ENCODE data around the gene ARHGAP22. TPM values are rescaled to one million over a fixed set of nuclear protein-coding genes. Genes with fewer than 3 reads are reported as not detected.

ARHGAP22 gene
- polyA plus RNA-seq, 1 donor from 2014 or later, result 0.15 TPM

DNA sequence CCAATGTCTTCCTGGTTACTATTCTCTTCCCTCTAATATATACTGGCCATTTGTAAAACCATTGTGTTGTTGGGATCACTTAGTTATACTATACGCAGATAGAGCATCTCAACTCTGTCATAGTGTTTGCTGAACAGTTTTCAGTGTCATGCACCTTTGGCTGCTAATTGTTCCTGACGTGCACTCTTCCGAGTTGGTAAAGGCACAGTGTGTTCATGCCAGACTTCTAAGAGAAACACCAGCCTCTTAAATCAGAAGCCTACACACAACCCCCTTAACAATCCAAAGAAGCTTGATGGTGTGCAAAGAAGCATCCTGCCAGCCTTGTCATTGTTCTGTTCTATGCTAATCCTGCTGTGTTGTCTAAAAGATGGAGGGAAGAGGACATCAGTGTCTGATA lies 167.3 kb downstream of the ARHGAP22 start:
- TF ChIP-seq EP300 (conservative IDR thresholded peaks at IDR 0.05; ENCODE audit: poor library complexity, severe bottlenecking) (no peak), MXI1 (conservative IDR thresholded peaks at IDR 0.05; ENCODE audit: poor library complexity, severe bottlenecking) (no peak), TAF1 (IDR thresholded peaks at IDR 0.05; ENCODE audit: low read depth) (no peak), POLR2AphosphoS5 (IDR thresholded peaks at IDR 0.05) (no peak), EZH2 (IDR thresholded peaks at IDR 0.05; ENCODE audit: borderline replicate concordance, insufficient read depth, low read length, poor library complexity, severe bottlenecking) (no peak), SMC3 (conservative IDR thresholded peaks at IDR 0.05; ENCODE audit: poor library complexity) (no peak), RAD21 (conservative IDR thresholded peaks at IDR 0.05) (no peak)
- TF ChIP-seq, protein P1, sequence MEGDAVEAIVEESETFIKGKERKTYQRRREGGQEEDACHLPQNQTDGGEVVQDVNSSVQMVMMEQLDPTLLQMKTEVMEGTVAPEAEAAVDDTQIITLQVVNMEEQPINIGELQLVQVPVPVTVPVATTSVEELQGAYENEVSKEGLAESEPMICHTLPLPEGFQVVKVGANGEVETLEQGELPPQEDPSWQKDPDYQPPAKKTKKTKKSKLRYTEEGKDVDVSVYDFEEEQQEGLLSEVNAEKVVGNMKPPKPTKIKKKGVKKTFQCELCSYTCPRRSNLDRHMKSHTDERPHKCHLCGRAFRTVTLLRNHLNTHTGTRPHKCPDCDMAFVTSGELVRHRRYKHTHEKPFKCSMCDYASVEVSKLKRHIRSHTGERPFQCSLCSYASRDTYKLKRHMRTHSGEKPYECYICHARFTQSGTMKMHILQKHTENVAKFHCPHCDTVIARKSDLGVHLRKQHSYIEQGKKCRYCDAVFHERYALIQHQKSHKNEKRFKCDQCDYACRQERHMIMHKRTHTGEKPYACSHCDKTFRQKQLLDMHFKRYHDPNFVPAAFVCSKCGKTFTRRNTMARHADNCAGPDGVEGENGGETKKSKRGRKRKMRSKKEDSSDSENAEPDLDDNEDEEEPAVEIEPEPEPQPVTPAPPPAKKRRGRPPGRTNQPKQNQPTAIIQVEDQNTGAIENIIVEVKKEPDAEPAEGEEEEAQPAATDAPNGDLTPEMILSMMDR (IDR thresholded peaks at IDR 0.05; ENCODE audit: poor library complexity, severe bottlenecking), result no peak
- TF ChIP-seq, protein P2, sequence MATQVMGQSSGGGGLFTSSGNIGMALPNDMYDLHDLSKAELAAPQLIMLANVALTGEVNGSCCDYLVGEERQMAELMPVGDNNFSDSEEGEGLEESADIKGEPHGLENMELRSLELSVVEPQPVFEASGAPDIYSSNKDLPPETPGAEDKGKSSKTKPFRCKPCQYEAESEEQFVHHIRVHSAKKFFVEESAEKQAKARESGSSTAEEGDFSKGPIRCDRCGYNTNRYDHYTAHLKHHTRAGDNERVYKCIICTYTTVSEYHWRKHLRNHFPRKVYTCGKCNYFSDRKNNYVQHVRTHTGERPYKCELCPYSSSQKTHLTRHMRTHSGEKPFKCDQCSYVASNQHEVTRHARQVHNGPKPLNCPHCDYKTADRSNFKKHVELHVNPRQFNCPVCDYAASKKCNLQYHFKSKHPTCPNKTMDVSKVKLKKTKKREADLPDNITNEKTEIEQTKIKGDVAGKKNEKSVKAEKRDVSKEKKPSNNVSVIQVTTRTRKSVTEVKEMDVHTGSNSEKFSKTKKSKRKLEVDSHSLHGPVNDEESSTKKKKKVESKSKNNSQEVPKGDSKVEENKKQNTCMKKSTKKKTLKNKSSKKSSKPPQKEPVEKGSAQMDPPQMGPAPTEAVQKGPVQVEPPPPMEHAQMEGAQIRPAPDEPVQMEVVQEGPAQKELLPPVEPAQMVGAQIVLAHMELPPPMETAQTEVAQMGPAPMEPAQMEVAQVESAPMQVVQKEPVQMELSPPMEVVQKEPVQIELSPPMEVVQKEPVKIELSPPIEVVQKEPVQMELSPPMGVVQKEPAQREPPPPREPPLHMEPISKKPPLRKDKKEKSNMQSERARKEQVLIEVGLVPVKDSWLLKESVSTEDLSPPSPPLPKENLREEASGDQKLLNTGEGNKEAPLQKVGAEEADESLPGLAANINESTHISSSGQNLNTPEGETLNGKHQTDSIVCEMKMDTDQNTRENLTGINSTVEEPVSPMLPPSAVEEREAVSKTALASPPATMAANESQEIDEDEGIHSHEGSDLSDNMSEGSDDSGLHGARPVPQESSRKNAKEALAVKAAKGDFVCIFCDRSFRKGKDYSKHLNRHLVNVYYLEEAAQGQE (IDR thresholded peaks at IDR 0.05; ENCODE audit: borderline replicate concordance), result no peak
- Histone ChIP-seq H3K9me2 (ENCODE audit: insufficient read depth, low read length) (no peaks in the 10 kb centered on the region), H3K27ac (ENCODE audit: low read length) (no peak overlapping the region), H3K79me2 (replicated peaks; ENCODE audit: insufficient read depth, low read length) (no peaks in the 10 kb centered on the region), H3F3A (ENCODE audit: insufficient read depth, low read length, poor library complexity, severe bottlenecking) (no peaks in the 10 kb centered on the region), H3K4me2 (ENCODE audit: low read length) (no peak overlapping the region), H4K20me1 (ENCODE audit: insufficient read depth) (no peaks in the 10 kb centered on the region), H3K4me3 (ENCODE audit: low read length) (no peak overlapping the region), H3K27me3 (ENCODE audit: insufficient read depth, low read depth, low read length) (no peaks in the 10 kb centered on the region), H3K9ac (ENCODE audit: low read length) (no peak overlapping the region), H3K36me3 (ENCODE audit: insufficient read depth, low read length) (peaks cover 7% of the 10 kb centered on the region), H3K9me3 (ENCODE audit: low read length) (no peaks in the 10 kb centered on the region), H2AFZ (ENCODE audit: low read depth, low read length) (no peak overlapping the region)

DNA sequence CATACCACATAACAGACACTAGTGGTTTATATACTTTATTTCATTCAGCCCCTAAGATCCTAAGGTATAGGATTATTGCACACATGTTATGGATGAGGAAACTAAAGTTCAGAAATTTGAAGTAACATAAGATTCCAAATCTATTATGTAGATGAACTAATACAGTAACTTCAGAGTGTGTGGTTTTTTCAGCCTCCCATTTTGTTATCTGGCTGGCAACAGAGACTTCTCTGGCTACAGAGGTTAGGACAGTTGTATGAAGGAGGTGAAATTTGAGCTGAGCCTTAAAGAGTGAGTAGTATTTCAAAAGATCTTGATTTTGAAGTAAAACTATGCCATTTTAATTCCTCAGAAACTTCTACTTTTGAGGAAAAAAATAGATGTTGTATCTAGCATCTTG lies 173.0 kb downstream of the ARHGAP22 start:
- no peaks in the 10 kb centered on the region for H3K9me3 ChIP-seq (ENCODE audit: low read length)
- H3K4me2 ChIP-seq (ENCODE audit: low read length), result no peak overlapping the region
- H3F3A ChIP-seq (ENCODE audit: insufficient read depth, low read length, poor library complexity, severe bottlenecking), result no peaks in the 10 kb centered on the region

More for the DNA sequence above, 173.0 kb downstream of the ARHGAP22 start:
- H4K20me1 ChIP-seq (ENCODE audit: insufficient read depth), result no peaks in the 10 kb centered on the region
- no peak overlapping the region for H2AFZ ChIP-seq (ENCODE audit: low read depth, low read length)
- H3K9ac ChIP-seq (ENCODE audit: low read length), result no peak overlapping the region
- H3K27me3 ChIP-seq (ENCODE audit: insufficient read depth, low read depth, low read length), result no peaks in the 10 kb centered on the region
- peaks cover 7% of the 10 kb centered on the region for H3K36me3 ChIP-seq (ENCODE audit: insufficient read depth, low read length)
- H3K27ac ChIP-seq (ENCODE audit: low read length), result no peak overlapping the region
- H3K4me3 ChIP-seq (ENCODE audit: low read length), result no peak overlapping the region
- H3K9me2 ChIP-seq (ENCODE audit: insufficient read depth, low read length), result no peaks in the 10 kb centered on the region
- H3K79me2 ChIP-seq (replicated peaks; ENCODE audit: insufficient read depth, low read length), result no peaks in the 10 kb centered on the region
- no peak for TF ChIP-seq RAD21 (conservative IDR thresholded peaks at IDR 0.05)
- TF ChIP-seq, protein P1 (IDR thresholded peaks at IDR 0.05; ENCODE audit: poor library complexity, severe bottlenecking), result no peak

Measured in neural cell (in vitro differentiated cells).